ENCODE data around the gene PNPT1. TPM values are rescaled to one million over a fixed set of nuclear protein-coding genes. Genes with fewer than 3 reads are reported as not detected.

Gene PNPT1
- total RNA-seq, result 13.9 and 21.2 TPM in 2 replicates

DNA sequence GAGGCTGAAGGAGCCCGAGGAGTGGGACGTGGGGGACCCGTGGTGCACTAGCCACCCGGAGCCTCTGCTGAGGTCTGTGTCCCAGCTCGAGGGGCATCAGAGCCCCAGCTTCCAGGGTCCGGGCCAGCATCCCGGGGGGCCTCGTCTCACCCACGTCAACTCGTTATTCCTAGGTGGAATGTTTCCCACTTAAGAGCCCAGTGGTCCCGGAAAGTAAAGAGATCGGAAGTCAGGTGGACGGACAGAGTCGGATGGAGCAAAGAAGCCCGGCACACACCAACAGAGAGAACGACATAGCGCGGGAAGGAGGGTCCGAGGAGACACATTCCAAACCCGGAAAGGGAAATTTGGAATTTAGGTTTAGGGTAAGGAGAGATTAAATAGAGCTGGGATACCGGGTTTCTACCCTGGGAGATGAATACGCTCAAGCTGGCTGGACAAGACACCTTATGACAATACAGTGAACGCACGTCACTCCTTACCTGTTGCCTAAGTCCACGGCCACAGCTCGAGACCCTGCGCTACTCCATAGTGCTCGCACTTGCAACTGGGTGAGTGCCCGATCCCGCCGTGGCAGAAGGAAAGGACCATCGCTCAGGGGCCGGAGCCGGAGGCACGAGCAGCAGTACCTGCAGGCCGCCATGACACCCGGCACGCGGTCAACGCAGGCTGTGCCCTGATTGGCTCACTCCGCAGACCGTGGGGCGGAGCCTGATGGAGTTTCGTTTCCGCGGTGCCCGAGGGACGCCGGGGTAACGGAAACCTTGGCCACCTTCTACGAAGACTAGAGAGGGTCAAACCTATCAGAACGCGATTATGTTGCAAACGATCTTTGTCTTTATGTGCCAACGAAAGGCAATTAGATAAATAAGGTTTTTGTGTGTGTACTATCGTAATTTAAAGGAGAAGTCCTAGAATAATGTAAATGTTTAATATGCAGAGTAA, at the start of gene PNPT1:
Gene PNPT1 (minus strand): TSS at position 664 of the 945 bp plus-strand sequence. CDS start 21 bp downstream, at position 643.

DNA sequence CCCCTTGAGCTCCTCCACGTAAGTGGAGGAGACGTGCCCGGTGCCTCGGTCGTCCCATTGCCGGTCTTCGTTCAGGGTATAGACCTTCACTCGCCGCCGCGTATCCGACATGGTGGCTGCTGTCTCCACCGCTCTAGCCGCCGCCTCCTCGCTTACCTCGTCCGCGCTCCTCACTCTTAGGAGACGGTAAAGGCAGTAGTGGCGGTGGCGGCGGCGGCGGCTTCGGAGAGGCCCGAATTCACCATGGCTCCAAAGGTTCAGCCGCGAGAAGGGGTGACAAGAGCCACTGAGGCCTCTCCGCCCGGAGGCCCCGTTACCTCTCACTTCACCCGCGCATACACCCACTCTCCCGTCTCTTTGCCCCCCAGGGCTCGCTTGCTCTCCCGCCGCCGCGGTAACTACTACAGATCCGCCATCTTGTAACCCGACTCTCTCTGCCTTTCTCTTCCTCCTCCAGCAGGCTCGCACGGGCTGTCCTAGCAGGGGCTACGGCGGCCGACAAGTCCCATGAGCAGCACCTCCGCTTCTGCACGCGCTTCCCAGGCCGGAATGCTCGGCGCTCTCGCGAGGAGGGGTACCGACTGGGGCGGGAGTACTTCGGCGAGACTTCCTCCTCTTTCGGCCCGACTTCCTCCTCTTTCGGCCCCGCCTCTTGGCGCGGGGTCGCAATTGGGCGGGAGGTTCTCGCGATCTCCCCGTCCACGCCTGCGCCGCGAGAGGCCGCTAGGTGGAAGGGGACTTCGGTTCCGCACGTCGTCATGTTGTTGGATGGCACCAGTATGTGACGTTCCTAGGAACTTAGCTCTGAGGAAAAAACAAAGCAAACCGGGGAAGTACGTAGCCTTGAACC, 76.2 kb downstream of the PNPT1 start, which contains the start of gene PPP4R3B:
Gene PPP4R3B (minus strand): TSS at position 448 of the 850 bp plus-strand sequence. CDS start 337 bp downstream, at position 111.

Other genes with a start within 250 kb of the PNPT1 start
- 17.0 and 30.3 TPM in 2 replicates for gene CFAP36, start 174.1 kb downstream of the PNPT1 start, total RNA-seq
- gene PPP4R3B, start 76.2 kb downstream of the PNPT1 start, total RNA-seq, result 40.2 and 53.2 TPM in 2 replicates
- gene EFEMP1, start 229.9 kb upstream of the PNPT1 start, total RNA-seq, result 421 and 627 TPM in 2 replicates